Right lobe of liver (tissue), 6 donors: ENCODE data around the gene CRIP1. TPM values are rescaled to one million over a fixed set of nuclear protein-coding genes. Genes with fewer than 3 reads are reported as not detected.

Experiments
- ATAC-seq, 4 donors: fragments of 200-7000 bp; cut with Tn5 transposase; one replicate each; pipeline ENCODE4 v1.9.1; 2020; ENCODE audit warnings: mild to moderate bottlenecking in 4 of 4, moderate library complexity in 4 of 4
- DNase-seq, 3 donors: peaks; one replicate each; pipeline ENCODE4 v3.0.0-alpha.2; 2020
- H3K27ac ChIP-seq, 3 donors: fragments of 200-600 bp; one replicate each; pipeline ENCODE4 v1.8.0; 2022
- H3K27me3 ChIP-seq, 2 donors: fragments of 200-600 bp; one replicate each; pipeline ENCODE4 v1.8.0; 2022
- H3K36me3 ChIP-seq, 4 donors: fragments of 200-600 bp; sonication (generic) in 1 of 4; one replicate each; pipeline versions ENCODE4 v1.5.1 to v1.8.0; 2017 to 2022; ENCODE audit warnings: control low read depth in 1 of 4
- H3K4me1 ChIP-seq, 4 donors: fragments of 200-600 bp; sonication (generic) in 1 of 4; one replicate each; pipeline versions ENCODE4 v1.5.1 to v1.8.0; 2017 to 2022; ENCODE audit warnings: control low read depth in 1 of 4
- H3K4me3 ChIP-seq, 3 donors: fragments of 200-600 bp; one replicate each; pipeline ENCODE4 v1.8.0; 2022
- H3K9me3 ChIP-seq, 4 donors: fragments of 200-600 bp; sonication (generic) in 1 of 4; one replicate each; pipeline versions ENCODE4 v1.5.1 to v1.8.0; 2017 to 2022; ENCODE audit warnings: control low read depth in 1 of 4
- CTCF ChIP-seq, 4 donors: fragments of 200-600 bp in 3 of 4; fragments of 450-650 bp in 1 of 4; IDR thresholded peaks; one replicate each; pipeline versions ENCODE4 v1.5.1 to v1.8.0; 2016 to 2022; ENCODE audit warnings: antibody characterized with exemption in 4 of 4, mild to moderate bottlenecking in 2 of 4
- POLR2A ChIP-seq: fragments of 450-650 bp; IDR thresholded peaks from one replicate; pipeline ENCODE4 v1.6.1; 2017; ENCODE audit warnings: antibody characterized with exemption, mild to moderate bottlenecking
- WGBS: methylation state at CpG from one replicate; pipeline ENCODE4 v1.1.6; 2018; ENCODE audit warnings: low coverage, low lambda C conversion rate; ENCODE audit not compliant: insufficient coverage; ENCODE audit errors: missing lambda C conversion rate; 5-methylcytosine and 5-hydroxymethylcytosine counted together
- intact Hi-C, 2 donors: fragments of 100-400 bp; cut with DNase I; formaldehyde crosslinking; loops; one replicate each; pipeline versions ENCODE4 v1.11.2 to v1.14.1; 2022
- total RNA-seq, 6 experiments: library from RNA; depleted of rRNA in 2 of 6; stranded (reverse); fragments of >200 nt in 2 of 6; fragmentation: NEBNext Ultra II Directional in 3 of 6; extraction: Animal tissue kit (Norgen Biotek cat#: 25700) in 3 of 6; gene quantifications; one replicate each; pipeline versions ENCODE4 v1.1.0 to v1.2.4, GENCODE V29; 2016 to 2023
- donor health status: DM: no; HTN: yes; CAD: no.
- donor health status: DM: no; HTN: no; CAD: no.
- donor health status: DM: no; HTN: no; CAD: no.
- donor health status: DM: no; HTN: yes; CAD: no.
- donor health status: DM: no; HTN: yes; CAD: no.

CRIP1 gene
- total RNA-seq, 6 experiments from 2014 or later: 0.79 to 5.4 (median 2.7) TPM

- TF ChIP-seq CTCF (IDR thresholded peaks at IDR 0.05) (no peak), POLR2A (no peak)
- peaks cover 0 to 5% (median 0%) of the 10 kb centered on the region in 4 donors for H3K36me3 ChIP-seq
- intact Hi-C loops: no loop called here
- H3K4me3 ChIP-seq: no peak overlapping the region
- DNase-seq: no peak
- H3K9me3 ChIP-seq: no peaks in the 10 kb centered on the region
- no peak for ATAC-seq
- no peak overlapping the region for H3K27ac ChIP-seq
- no CpG with 5 or more reads among the region's 19 CpGs for WGBS
- peaks cover 0 to 46% (median 9%) of the 10 kb centered on the region in 4 donors for H3K4me1 ChIP-seq
- no peaks in the 10 kb centered on the region for H3K27me3 ChIP-seq
These were observed 15.3 kb upstream of the CRIP1 start for GRCh38 chr14:105471297-105471821.

- H3K9me3 ChIP-seq: no peaks in the 10 kb centered on the region
- peak overlapping the region in 2 of 3 donors; percentile 18 to 22 for H3K27ac ChIP-seq
- WGBS: 70% methylated on average over 2 of the region's 8 CpGs
- intact Hi-C loops: no loop called here
- H3K36me3 ChIP-seq: peaks cover 0 to 5% (median 0%) of the 10 kb centered on the region in 4 donors
- ATAC-seq: no peak
- peaks cover 0 to 52% (median 14%) of the 10 kb centered on the region in 4 donors for H3K4me1 ChIP-seq
- DNase-seq: no peak
- H3K27me3 ChIP-seq: no peaks in the 10 kb centered on the region
- TF ChIP-seq POLR2A (no peak), CTCF (IDR thresholded peaks at IDR 0.05) (no peak)
- H3K4me3 ChIP-seq: no peak overlapping the region
These were observed 14.7 kb upstream of the CRIP1 start for GRCh38 chr14:105471823-105472485.

GRCh38 chr14:105472486-105472991 is 14.1 kb upstream of the CRIP1 start:
- no peaks in the 10 kb centered on the region for H3K9me3 ChIP-seq
- peaks cover 0 to 5% (median 0%) of the 10 kb centered on the region in 4 donors for H3K36me3 ChIP-seq
- H3K27ac ChIP-seq: peak overlapping the region in 1 of 3 donors; percentile 18
- TF ChIP-seq POLR2A (no peak), CTCF (IDR thresholded peaks at IDR 0.05) (peak in 2 of 4 donors; percentile 11 to 15)
- H3K27me3 ChIP-seq: no peaks in the 10 kb centered on the region
- intact Hi-C loops: no loop called here
- H3K4me1 ChIP-seq: peaks cover 0 to 55% (median 17%) of the 10 kb centered on the region in 4 donors
- H3K4me3 ChIP-seq: no peak overlapping the region
- DNase-seq (peak in 1 of 3 donors; percentile 71), ATAC-seq (no peak)
- 30% methylated on average over 2 of the region's 12 CpGs for WGBS

GRCh38 chr14:105473033-105473676 is 13.5 kb upstream of the CRIP1 start:
- Histone ChIP-seq H3K4me1 (peaks cover 0 to 51% (median 17%) of the 10 kb centered on the region in 4 donors), H3K27me3 (no peaks in the 10 kb centered on the region), H3K9me3 (no peaks in the 10 kb centered on the region), H3K36me3 (peaks cover 0 to 5% (median 0%) of the 10 kb centered on the region in 4 donors), H3K4me3 (no peak overlapping the region), H3K27ac (no peak overlapping the region)
- intact Hi-C loops: no loop called here
- WGBS: no CpG with 5 or more reads among the region's 7 CpGs
- ATAC-seq (no peak), DNase-seq (no peak)
- no peak for TF ChIP-seq CTCF (IDR thresholded peaks at IDR 0.05)
- TF ChIP-seq POLR2A: no peak
